Measurements from ENCODE around the gene BMPER.

DNA sequence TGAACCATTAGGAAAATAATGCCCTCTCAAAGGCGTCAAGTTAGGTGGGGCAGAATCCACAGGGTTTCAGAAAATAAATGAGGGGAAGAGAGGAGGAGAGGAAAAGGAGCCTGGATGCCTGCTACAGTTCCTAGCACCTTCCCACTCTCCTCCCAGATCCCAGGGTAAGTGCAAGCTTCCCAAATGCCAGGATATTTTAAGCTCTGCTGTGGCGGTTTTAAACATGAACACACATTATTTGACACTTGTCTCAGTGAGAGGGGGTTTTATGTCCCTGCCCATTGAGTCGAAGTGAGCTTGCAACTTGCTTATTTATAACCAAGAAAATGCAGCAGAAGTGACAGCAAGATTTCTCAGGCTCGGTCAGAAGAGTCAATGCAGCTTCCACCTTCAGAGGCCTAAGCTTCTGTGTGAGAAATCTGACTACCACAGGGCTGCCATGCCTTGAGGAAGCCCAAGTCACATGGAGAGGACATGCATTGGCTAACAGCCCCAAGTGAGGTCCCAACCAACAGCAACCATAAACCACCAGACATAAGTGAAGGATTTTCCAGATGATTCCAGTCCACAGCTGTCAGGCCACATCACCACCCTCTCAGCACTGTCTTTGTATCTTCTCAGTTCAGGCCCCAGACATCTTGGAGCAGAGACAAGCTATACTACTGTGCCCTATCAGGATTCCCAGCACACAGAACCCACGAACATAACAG, 17.9 kb upstream of the BMPER start:
- no peak for TF ChIP-seq EZH2 (IDR thresholded peaks at IDR 0.05; ENCODE audit: low read length, missing control alignments)
- TF ChIP-seq, protein P1, sequence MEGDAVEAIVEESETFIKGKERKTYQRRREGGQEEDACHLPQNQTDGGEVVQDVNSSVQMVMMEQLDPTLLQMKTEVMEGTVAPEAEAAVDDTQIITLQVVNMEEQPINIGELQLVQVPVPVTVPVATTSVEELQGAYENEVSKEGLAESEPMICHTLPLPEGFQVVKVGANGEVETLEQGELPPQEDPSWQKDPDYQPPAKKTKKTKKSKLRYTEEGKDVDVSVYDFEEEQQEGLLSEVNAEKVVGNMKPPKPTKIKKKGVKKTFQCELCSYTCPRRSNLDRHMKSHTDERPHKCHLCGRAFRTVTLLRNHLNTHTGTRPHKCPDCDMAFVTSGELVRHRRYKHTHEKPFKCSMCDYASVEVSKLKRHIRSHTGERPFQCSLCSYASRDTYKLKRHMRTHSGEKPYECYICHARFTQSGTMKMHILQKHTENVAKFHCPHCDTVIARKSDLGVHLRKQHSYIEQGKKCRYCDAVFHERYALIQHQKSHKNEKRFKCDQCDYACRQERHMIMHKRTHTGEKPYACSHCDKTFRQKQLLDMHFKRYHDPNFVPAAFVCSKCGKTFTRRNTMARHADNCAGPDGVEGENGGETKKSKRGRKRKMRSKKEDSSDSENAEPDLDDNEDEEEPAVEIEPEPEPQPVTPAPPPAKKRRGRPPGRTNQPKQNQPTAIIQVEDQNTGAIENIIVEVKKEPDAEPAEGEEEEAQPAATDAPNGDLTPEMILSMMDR (conservative IDR thresholded peaks at IDR 0.05 in 1 of 2, IDR thresholded peaks at IDR 0.05 in 1 of 2; ENCODE audit: low read depth in 1 of 2, low read length in 2 of 2) = no peak
